HG02973 (cell line): ENCODE data around the gene PTPRE.
"Not testable (repeated sequence)": the region's sequence is repeated elsewhere in the genome, so short reads cannot be mapped to it uniquely, and the experiment has no call there.

Experiments used
- ATAC-seq: cut with Tn5 transposase; IDR thresholded peaks from one replicate; pipeline ENCODE4 v1.9.1; 2021; ENCODE audit warnings: moderate library complexity; ENCODE audit not compliant: unreplicated experiment

Gene PTPRE

GRCh38 chr10:128086003-128086863 lies 179.3 kb downstream of the PTPRE start:
- no peak for ATAC-seq

DNA sequence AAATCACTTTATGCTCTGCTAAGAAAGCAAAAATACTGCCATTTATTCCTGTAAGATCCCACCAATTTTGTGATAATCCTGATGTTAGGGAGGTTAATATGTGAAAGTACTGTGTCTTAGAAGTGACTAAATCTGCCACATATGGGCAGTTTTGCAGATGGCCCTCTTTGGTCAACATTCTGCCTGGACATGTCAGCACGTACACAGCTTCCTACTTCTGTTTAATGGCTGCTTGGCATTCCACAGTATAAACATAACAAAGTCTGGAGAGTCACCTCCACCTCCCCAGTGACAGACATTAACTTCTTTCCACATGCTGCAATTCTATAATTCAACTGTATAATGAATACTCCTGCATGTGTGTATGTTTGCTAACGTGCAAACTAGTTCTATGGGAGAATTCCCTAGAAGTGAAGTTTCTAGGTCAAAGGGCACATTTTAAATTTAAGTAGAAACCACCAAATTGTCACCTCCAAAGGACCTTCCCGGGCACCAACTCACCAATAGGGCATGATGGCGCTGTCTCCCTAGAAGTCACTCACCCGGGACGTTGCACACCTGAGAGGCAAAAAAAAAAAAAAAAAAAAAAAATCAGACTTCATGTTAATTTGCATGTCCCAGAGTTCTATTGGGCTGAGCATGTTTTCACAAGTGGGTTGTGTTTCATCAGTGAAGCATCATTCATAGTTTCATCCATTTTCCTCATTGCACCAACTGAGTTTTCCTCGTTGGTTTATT lies 180.4 kb downstream of the PTPRE start:
- ATAC-seq = no peak

- no peak for ATAC-seq
Measured at GRCh38 chr10:128087884-128088709, 181.2 kb downstream of the PTPRE start.

DNA sequence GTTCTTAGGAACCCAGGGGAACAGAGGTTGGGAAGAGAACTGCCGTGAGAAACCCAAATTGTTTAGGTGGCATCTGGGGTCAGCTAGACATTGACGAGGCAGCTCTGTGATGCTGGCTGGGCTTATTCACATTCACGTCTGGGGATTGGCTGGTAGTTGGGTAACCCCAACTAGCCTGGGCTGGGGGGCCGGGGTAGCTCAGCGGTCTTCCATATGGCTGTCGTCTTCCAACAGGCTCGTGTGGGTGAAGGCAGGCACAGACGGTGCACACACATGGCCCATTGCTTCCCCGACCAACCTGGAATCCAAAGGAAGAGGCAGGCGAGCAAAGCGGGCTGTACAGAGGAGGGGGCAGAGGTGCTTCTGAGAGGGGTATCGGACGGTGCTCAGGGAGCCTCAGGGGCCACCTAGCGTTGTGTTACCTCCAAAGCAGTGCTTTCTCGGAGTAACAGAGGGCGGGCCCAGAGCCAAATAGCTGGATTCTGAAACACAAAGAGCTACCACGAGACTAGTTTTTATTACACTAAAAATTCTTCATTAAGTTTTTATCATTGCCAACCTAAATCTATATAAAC lies 184.8 kb downstream of the PTPRE start:
- no peak for ATAC-seq

GRCh38 chr10:128092454-128092853 lies 185.6 kb downstream of the PTPRE start:
- ATAC-seq = no peak

DNA sequence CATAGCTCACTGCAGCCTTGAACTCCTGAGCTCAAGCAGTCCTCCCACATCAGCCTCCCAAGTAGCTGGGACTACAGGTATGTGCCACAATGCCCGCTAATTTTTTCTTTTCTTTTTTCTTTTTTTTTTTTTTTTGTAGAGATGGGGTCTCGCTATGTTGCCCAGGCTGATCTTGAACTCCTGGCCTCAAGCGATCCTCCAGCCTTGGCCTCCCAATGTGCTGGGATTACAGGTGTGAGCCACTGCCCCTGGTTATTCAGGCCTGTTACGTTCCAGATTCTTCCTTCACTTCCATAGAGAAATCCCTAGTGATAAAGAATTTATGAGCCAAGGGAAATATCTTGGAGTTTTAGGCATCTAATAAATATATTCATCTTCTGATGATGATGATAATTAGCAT lies 187.7 kb downstream of the PTPRE start:
- not testable (repeated sequence) for ATAC-seq

DNA sequence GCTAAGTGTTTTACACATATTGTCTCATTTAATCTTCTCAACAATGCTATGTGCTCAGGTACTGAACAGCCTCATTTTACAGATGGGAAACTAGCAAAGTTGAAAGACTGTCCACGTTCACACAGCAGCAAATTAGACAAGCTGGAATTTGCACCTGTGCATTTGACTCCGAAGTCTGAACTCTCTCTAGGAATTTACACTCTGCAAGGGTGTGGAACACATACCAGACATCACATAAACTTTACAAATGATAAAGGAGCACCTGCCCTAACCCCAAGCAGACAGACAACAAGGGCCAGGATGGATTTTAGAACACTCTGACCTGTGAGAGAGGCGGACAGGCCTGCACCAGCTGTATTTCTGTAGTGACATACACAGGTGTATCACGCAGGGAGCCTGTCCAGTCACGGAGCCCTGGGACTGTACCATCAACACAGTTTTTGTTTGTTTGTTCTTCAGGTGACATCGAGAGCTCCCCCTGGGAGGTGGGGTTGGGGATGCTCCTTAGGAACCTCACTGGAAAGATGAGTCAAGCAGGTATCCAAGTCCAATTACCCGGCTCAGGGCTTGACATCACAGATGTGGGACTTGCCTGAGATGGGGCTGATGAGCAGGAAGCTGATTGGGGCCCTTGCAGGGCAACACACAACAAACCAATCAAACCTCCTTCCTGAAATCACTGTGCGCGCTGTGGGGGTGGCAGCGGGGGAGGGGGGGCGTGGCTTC lies 188.3 kb downstream of the PTPRE start:
- ATAC-seq = no peak

DNA sequence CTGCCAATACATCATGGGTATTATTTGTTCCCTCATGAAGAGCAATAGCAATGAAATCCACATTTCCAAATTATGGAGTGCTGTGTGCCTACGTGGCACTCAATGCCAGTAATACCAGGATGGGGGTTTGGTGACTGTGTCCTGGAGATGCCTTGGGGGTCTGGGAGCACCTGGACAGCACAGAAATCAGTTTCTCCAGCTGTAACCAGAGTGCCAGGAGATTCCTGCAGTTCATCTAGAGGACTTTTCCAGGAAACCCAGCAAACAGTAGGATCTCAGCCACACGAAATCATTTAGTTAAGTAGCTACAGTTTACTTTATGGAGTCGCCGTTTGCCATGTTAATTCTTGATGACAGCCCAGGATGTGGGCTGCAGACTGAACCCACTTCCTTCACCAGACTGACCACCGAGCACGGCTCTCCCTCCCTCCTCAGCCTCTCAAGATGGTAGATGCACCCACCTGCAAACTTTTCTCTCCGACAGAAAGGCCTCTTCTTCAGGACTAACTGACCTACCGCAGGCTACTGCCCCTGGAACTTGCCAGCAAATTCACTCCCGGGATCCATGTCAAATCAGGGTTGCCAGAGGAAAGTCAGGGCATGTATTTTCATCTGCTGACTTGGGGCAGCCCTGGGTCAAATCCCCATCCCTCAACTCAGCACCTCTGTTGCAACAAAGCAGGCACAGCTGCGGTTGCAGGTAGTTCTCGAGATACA lies 189.0 kb downstream of the PTPRE start:
- no peak for ATAC-seq

GRCh38 chr10:128096486-128097199 lies 189.7 kb downstream of the PTPRE start:
- ATAC-seq = no peak

DNA sequence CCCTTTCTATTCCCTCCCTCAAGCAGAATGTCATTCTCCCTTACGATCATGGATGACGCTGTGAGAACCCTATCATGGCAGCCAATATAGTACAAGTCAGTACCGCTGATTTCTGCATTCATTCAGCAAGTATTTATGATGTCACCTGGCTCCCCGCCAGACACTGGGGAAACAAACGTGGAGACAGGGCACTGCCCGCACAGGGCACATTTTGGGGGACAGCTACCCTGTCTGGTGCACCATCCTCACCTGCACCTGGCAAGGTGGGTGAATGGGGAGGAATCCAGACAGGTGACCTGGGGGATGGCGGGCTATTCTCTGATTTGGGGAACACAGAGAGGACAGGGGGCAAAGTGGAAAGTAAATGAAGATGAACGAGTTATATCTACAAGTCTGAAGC lies 190.9 kb downstream of the PTPRE start:
- ATAC-seq = no peak

DNA sequence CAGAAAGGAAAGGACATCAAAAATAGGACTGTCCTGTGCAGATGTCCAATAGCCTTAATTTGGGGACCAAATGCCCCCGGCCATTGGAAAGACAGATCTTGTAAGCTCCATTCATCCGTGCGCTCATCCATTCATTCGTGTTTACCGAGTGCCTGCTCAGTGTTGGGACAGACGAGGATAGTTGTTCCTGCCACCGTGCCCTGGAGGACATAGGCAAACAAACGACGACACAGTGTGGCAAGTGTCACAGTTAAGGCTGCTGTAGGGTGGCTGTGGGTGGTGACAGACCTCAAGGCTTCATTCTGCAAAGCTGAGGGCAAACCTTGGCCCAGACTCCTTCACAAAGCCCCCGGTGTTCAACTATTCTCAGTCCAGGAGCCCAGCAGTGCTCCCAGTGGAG lies 191.7 kb downstream of the PTPRE start:
- no peak for ATAC-seq

DNA sequence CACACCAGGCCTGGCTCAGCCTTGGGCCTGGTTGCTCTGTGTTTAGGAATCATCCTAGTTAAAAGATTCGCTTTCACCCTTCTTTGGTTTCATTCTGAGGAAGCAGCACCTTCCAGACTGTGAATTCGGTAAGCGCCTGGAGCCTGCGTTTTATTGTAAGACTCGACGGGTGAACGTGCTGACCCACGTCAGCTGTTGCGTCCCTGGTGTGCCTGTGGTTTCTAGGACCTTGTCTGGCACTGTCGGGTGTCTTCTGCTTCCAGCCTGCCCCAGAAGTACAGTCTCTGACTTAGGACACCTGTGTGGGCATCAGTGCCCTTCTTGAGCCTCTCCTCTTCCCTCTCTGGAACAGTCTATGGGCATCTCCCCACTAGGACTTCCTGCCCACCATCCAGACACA lies 193.0 kb downstream of the PTPRE start:
- ATAC-seq = no peak

DNA sequence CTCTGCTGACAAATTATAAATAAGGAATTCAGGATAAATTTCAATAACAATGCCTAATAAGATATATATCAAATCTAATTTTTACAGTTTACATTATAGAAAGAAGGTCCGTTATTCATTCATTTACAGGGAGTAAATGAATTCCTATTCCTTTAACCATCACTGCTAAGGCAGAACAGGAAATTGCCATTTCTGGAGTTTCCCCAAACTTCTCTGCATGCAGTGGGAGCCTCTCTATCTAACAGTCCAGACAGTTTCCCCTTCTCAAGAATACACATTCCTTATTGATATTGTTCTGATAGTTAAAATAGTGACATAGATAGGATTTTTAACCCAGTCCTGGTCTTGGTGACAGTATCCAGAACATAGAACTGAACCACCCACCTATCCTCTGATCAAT lies 195.0 kb downstream of the PTPRE start:
- no peak for ATAC-seq

DNA sequence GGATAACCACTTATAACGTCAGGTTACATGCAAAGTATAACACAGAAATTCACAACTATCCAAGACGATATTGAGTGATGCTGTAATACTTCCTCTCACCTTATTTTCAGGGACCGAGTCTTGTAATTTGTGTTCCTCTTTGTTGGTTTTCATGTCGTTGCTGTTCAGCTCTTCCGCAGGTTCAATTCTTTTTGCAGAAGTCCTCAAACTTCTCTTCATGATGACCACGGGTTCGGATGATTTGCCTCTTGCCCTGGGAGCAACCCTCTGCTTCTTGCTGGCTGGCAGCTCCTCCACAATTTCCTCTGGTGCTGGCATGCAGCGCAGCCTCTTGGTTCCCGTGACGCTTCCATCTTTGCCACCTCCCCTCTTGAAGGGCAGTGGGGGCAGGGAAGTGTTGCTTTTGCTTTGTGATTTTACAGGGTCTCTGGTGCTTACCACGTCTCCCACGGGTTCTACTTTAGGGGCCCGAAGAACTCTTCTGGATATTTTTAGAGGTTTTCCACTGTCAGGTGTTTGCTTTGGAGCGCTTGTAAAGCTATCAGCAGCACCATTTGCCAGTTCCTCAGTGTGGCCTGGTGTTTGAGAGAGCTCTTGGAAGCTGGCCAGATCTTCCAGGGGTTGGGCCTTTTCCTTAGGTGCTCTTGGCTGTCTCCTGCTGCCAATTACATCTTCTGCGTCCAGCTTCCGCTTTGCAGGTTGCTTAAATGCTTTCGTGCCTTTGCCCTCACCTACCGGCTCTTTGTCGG lies 195.8 kb downstream of the PTPRE start:
- no peak for ATAC-seq

GRCh38 chr10:128103229-128103714 lies 196.4 kb downstream of the PTPRE start:
- ATAC-seq = no peak

GRCh38 chr10:128105383-128105782 lies 198.5 kb downstream of the PTPRE start:
- no peak for ATAC-seq

- ATAC-seq = no peak
Measured at GRCh38 chr10:128109707-128110106, 202.8 kb downstream of the PTPRE start.

DNA sequence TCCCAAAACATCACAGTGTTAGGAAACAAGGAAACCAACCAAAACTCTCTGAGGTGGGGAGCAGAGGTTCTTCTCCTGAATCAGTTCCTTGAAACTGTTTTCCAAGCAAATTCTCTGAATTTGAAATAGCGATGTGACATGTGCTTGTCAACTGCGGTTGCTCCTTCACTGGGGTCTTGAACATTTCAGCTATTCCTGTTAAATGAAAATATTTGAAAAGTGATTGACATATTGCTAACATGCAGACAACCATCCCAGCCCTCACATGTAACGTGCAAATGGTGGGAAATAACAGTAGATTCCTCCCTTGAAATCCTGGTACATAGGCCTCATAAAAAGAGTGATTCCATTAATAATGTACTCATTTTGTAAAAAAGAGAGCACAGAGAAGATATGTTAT lies 203.4 kb downstream of the PTPRE start:
- no peak for ATAC-seq
